K562 (cell line): ENCODE results near the gene NFIB. TPM values are rescaled to one million over a fixed set of nuclear protein-coding genes. Genes with fewer than 3 reads are reported as not detected.

Experiments used
- EHMT2 ChIP-seq: fragments of 450-650 bp; IDR thresholded peaks from 2 replicates; pipeline ENCODE4 v1.6.1; 2018; ENCODE audit warnings: antibody characterized with exemption
- IRF1 ChIP-seq: sonication (generic); formaldehyde crosslinking; IDR thresholded peaks from 2 replicates; pipeline ENCODE4 v1.8.0; 2022; ENCODE audit warnings: missing genetic modification reagents, mild to moderate bottlenecking, borderline replicate concordance
- USF2 ChIP-seq: sonication (generic); formaldehyde crosslinking; IDR thresholded peaks from 2 replicates; pipeline ENCODE4 v1.5.0; 2020; ENCODE audit warnings: missing genetic modification reagents
- polyA plus RNA-seq, 8 experiments: library from polyadenylated mRNA; depleted of rRNA in 4 of 8; stranded (reverse) in 5 of 8; unstranded in 3 of 8; fragments of >200 nt; fragmentation: Nextera tagmentation in 2 of 8; fragmentation: Illumina TruSeq in 1 of 8; extraction: Ambion mirVana in 2 of 8; extraction: Trizol in 1 of 8; gene quantifications; 2 replicates each; pipeline versions ENCODE4 v1.2.1 to v1.2.3, GENCODE V29; 2011 to 2014; ENCODE audit warnings: inconsistent platforms in 1 of 8, missing spikeins in 1 of 8
- total RNA-seq, 7 experiments: library from RNA; depleted of rRNA in 6 of 7; stranded (reverse); fragments of >200 nt in 6 of 7; fragmentation: Illumina TruSeq in 2 of 7; extraction: Trizol in 2 of 7; gene quantifications; 2 replicates each; pipeline versions ENCODE4 v1.2.1 to v1.2.3, GENCODE V29; 2011 to 2021; ENCODE audit warnings: low replicate concordance in 1 of 7
- TF ChIP-seq, protein P1 (sequence below), 3 experiments: fragments of 200-800 bp in 1 of 3; sonication (Bioruptor generic) in 1 of 3; sonication (generic) in 1 of 3; formaldehyde crosslinking in 1 of 3; IDR thresholded peaks; 2 replicates each; pipeline versions ENCODE4 v1.6.1 to v1.8.0; 2016 to 2022; ENCODE audit warnings: mild to moderate bottlenecking in 2 of 3, missing compliant biosample characterization in 2 of 3, missing genetic modification characterization in 2 of 3, missing genetic modification reagents in 1 of 3
- TF ChIP-seq, protein P2 (sequence below): sonication (generic); formaldehyde crosslinking; IDR thresholded peaks from 2 replicates; pipeline ENCODE4 v1.8.1; 2022; ENCODE audit warnings: missing genetic modification reagents

Gene NFIB
- total and polyA plus RNA-seq, 9 of the 15 experiments (the other 6 are each of a cell fraction or from before 2014, with no cell fraction given) = 1.2 to 3.3 (median 1.9) TPM

GRCh38 chr9:14222149-14222835 lies 91.6 kb downstream of the NFIB start (continued):
- TF ChIP-seq, protein P1, sequence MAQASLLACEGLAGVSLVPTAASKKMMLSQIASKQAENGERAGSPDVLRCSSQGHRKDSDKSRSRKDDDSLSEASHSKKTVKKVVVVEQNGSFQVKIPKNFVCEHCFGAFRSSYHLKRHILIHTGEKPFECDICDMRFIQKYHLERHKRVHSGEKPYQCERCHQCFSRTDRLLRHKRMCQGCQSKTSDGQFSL (CRISPR knock-in tag; IDR thresholded peaks at IDR 0.05) = no peak
- TF ChIP-seq, protein P1 (tag; IDR thresholded peaks at IDR 0.05) = no peak
- TF ChIP-seq, protein P2, sequence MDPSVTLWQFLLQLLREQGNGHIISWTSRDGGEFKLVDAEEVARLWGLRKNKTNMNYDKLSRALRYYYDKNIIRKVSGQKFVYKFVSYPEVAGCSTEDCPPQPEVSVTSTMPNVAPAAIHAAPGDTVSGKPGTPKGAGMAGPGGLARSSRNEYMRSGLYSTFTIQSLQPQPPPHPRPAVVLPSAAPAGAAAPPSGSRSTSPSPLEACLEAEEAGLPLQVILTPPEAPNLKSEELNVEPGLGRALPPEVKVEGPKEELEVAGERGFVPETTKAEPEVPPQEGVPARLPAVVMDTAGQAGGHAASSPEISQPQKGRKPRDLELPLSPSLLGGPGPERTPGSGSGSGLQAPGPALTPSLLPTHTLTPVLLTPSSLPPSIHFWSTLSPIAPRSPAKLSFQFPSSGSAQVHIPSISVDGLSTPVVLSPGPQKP = no peak
- TF ChIP-seq IRF1 (CRISPR knock-in tag) = no peak
- TF ChIP-seq EHMT2 = no peak
- TF ChIP-seq USF2 (CRISPR knock-in tag) = no peak
- TF ChIP-seq, all 486 proteins: peak for 0
